ENCODE results near the gene CCNI2.

DNA sequence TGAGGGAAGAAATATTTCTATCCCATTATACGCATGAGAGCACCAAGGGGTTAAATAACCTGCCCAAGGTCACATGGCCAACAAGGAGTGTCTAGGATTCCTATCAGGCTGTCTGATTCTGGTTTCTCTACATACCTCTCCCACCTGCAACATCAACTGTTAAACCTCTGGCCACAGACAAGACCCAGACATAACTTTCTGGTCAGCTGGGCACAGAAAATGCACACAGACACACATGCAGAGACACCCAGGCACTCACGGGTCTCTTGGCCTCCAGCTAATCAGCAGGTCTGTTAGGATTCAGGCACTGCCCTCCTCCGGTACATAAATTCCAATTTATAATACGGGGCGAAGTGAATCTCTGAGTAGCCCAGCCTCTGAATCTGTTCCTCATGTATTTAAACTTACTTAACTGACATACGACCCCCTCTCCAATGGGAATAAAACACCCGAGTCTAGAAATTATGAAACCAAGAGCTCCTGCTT is 28.3 kb downstream of the CCNI2 start:
- TF ChIP-seq GATA2 (IDR thresholded peaks at IDR 0.05; ENCODE audit: low read depth, low read length) (no peak), GATA3 (IDR thresholded peaks at IDR 0.05; ENCODE audit: low read depth, low read length) (no peak)

All from SH-SY5Y (cell line).